Amniotic epithelial cell (primary cell): ENCODE measurements around the gene FRMPD2.
"Not testable (repeated sequence)": the region's sequence is repeated elsewhere in the genome, so short reads cannot be mapped to it uniquely, and the experiment has no call there.

Experiments
- DNase-seq: peaks from one replicate; pipeline ENCODE4 v3.0.0-alpha.2; 2010; ENCODE audit warnings: low read depth

FRMPD2 gene

GRCh38 chr10:48252354-48252650, 22.2 kb downstream of the FRMPD2 start:
- DNase-seq: no peak

DNA sequence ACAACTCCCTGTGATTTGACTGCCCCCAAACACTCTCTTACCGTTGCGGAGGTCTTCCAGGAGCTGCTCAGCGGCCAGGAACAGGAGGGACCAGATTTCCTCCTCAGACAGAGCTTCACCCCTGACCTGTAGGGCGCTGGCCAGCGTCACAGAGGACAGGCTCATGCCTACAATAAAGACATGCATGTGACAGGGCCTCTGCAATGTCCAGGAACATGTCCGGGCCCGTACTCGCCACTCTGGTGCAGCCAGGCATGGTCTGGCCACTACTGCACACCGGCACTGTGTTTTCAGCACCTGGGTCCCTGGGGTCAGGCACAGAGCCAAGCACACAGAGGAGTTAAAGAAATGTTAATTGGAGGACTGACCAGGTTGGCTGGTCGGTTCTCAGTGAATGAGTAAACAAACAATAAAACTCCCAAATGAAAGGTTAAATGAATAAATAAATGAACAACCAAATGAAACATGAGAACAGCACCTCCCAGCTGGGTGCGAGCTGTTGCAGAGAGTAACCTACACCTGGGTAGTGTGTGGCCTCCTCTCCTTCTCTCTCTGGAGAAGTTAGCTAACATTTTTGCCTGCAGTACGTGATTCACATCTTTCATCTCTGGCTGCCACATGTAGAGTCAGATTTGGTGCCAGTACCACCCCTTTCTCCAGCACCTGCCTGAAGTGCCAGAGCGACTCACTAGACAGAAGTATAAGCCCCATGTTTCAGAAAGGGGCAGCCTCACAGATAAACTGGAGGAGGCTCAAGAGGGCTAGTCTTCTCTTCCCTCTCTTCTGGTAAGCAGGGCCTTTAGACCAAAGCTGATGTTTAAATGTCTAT, 22.8 kb downstream of the FRMPD2 start:
- DNase-seq: no peak

DNA sequence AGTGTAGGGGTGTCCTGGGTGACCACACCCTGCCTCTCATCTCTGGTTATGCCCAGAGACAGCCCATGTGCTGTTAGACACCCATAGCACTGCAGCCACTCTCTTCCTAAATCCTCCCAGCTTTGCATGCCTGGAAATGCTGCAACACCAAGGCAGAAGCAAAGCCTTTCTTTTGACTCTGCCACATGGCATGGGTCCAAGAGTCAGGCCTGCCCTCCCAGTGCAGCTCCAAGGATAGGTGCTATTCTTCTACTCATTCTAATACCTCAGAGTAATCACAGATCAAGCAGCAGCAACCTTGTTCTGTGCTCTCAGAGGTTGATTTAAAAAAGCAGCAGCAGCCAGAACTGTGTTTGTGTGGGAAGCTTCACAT, 23.4 kb downstream of the FRMPD2 start:
- DNase-seq: no peak

DNA sequence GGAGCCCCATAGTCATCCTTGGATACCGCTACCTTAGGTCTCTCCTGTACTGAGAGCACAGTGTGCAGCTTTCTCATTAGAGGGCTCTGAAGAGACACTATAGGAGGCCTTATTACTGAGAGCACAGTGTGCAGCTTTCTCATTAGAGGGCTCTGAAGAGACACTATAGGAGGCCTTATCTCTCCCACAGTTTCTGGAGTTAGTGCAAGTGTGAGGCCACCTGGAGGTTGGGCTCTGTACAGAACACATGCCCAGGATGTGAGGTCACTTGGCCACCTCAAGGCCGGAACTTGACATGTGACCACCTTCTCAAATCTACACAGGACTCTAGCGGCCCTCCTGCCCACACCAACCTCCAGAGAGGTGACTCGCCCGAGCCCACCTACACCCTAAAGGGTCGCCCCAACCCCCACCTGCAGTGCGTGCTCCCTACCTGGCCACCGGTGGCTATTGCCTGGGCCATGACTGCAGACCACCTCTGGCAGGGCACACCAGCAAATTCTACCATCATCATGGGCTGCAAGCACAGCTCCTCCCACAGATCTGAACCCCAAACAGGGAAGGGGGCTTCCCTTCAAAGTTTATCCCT, 24.6 kb downstream of the FRMPD2 start:
- no peak for DNase-seq

- DNase-seq: no peak
These were observed 25.3 kb downstream of the FRMPD2 start for GRCh38 chr10:48249004-48249762.

DNA sequence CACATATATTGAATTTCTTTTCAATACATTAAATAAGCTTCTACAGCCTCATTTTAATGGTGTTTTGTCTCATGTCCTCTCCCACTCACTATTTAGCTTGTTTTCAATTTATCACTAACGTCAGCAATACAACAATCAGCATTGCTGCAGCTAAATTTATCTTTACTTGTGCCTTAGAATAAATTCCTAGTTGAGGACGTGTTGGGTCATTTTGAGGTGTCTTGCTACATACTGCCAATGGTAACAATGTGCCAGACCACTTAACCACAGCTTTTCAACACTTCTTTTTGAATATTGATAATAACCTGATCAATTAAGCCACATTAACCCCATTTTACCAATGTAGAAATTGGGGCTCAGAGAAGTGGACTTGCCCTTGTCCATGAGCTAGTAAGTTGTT, 26.0 kb downstream of the FRMPD2 start:
- DNase-seq: no peak

DNA sequence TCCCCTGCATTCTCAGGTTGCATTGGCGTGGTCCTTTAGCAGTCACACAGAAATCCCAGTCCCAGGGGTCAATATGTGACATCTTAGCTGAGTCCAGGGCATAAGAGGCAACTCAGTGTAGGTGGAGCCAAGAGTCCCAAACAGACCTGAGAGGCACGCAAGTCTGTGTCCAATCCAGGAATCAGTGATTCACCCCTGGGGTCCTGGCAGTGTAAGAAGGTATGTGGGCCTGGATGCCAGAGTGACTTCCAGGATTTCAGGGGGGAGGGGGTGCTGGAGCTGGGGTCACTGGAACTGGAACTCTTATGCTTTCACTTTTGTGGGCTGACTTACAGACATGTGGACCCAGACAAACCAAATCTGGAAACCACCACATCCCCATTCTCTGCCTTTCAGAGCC, 26.8 kb downstream of the FRMPD2 start:
- DNase-seq: no peak

DNA sequence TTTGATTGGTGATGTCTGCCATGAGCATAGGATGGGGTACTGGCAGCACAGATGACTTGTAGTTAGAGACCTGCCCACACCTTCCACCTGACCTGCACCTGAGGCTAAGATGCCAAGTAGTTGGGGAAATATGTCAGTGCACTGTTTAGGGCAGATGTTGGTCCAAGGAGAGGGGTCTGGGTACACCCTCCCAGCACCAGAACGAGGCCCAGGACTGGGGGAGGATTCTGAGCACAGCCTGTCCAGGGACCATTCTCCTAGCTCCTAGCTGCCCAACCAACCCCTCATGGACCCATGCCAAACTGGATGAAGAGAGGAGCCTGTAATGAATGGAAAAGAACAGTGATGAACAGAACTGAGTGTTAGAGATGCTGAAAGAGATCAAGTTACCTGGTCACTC, 28.0 kb downstream of the FRMPD2 start:
- DNase-seq: no peak

GRCh38 chr10:48245977-48246376, 28.5 kb downstream of the FRMPD2 start:
- DNase-seq: no peak

- not testable (repeated sequence) for DNase-seq
These were observed 30.6 kb downstream of the FRMPD2 start for GRCh38 chr10:48243921-48244320.

- no peak for DNase-seq
These were observed 31.0 kb downstream of the FRMPD2 start for GRCh38 chr10:48243487-48243886.

DNA sequence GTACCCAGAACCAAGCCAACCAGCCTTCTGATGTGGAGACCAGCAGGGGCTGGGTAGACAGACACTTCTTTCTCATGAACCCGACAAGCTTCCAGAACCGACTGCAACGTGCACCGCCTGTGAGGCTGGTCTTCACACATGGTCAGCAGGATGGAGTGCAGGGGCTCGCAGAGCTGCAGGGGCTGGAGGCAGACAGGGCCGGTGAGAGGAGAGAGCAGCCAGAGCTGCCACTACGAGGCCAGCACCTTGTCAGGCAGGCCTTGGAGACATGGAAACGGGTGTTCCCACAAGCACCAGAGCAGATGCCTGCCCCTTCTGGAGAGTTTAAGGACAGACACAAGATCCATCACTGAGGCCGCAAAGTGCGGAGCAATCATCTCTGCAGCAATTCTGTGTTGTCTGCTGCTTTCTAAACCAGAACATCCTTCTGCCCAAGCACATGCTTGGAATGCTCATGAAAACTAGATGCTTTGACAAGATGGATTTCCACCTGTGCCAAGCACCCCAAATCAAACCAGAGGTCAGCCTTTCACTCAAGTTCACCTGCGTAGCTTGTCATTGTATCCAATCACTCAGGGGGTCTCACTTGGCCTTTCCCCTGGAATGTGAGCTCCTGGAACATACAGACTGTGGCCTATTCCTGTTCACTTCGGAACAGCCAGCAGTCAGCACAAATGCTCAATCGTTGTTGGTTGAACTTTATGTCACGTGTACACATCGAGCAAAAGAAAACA, 32.2 kb downstream of the FRMPD2 start:
- no peak for DNase-seq

- no peak for DNase-seq
These were observed 33.2 kb downstream of the FRMPD2 start for GRCh38 chr10:48241332-48241731.

- DNase-seq: no peak
These were observed 34.3 kb downstream of the FRMPD2 start for GRCh38 chr10:48240196-48240595.

DNA sequence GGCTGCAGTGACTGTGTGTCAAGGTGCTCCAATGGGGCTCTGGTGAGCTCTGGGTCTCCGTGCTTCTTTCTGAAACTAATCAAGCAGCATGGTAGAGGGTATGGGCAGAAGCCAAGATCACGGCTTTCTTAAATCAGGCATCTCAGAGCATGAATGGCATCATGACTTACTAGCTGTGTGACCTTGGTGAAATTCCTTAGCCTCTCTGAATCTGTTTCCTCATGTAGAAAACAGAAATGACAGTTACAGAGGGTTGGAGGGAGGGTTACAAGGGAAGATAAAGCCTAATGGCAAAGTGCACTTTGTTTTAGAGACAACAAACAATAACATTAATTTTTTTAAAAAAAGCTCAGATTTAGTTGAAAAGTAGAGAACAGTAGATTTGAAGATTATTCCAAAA, 34.9 kb downstream of the FRMPD2 start:
- no peak for DNase-seq

- no peak for DNase-seq
These were observed 35.5 kb downstream of the FRMPD2 start for GRCh38 chr10:48238826-48239520.

GRCh38 chr10:48237259-48238250, 36.9 kb downstream of the FRMPD2 start:
- DNase-seq: no peak

GRCh38 chr10:48236199-48236621, 38.3 kb downstream of the FRMPD2 start:
- no peak for DNase-seq

DNA sequence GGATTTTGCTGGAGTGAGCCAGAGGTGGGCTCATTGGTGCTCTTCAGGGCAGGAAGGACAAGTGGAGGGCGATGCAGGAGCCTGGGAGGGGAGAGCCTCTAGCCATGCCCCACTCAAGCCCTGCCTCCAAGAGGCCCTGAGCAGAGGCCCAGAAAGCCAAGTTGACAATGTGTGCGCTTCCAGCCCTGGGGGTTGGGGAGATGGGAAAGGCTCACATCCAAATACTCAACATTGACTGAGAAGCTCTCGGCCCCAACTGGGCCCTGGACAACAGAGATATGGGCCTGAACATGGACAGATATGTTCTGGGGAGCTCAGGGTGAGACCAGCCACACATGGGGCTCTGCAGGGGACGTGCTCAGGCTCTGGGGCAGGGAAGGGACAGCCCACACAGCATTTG, 39.0 kb downstream of the FRMPD2 start:
- no peak for DNase-seq

DNA sequence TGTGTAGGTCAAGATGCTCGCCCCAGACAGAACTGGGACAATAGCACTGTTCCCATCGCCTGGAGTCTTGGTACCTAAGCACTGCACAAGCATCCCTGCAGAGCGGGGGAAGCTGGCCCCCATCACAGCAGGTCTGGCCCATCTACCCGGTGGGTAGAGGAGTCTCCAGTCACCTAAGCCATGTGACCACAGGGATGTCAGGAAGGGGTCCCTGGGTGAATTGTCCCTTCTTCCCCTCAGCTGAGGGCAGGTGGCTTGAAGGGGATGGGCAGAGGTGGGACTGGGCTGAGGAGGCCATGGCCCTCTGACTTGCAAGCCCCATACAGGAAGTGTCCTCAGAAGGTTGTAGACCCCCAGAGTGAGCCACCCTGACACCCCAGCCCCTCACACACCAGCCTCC, 39.7 kb downstream of the FRMPD2 start:
- no peak for DNase-seq

DNA sequence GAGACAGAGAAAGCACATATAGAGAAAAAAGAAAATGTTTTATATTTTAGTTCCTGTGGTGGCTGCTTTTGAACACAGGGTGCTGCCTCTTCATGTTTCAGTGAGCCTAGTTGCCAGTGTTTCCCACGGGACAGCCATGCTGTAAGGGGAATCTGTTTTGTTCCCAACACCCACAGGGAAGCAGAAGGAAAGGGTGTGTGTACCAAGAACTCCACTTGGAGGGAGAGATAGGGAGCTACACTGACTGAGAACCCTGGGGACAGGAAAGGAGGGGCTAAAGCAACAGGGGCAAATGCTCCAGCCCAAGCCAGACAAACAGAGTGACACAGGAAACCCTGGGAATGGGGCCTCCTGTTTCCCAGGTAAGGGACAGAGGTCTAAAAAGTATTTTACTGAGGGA, 40.2 kb downstream of the FRMPD2 start:
- DNase-seq: no peak
